GM20000 (cell line): ENCODE measurements around the gene AMBP.

Experiments
- DNase-seq: peaks from one replicate; pipeline ENCODE4 v3.0.0; 2012; ENCODE audit warnings: low spot score
- CTCF ChIP-seq: IDR thresholded peaks from 2 replicates; pipeline ENCODE4 v1.5.1; 2012; ENCODE audit warnings: mild to moderate bottlenecking, control low read depth; ENCODE audit errors: extremely low read depth, missing control alignments

AMBP gene

GRCh38 chr9:114015607-114016006, 62.5 kb downstream of the AMBP start:
- no peak for TF ChIP-seq CTCF
- DNase-seq: no peak

DNA sequence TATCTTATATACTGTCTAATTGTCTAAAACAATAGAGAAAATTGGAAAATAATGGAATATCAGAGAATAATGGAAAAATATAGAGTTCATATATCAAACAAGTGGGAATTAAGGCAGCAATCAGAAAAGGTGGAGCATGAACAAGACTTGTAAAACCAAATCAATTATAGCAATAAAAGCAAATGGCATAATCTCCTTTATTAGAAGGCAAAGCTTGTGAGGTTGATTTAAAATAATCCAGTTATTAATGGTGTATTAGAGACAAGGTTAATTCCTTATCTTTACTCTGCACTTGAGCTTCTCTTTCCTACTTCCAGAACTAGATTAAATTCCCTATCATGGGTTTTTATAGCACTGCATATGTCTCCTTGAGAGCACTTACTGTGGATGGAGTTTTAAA, 64.1 kb downstream of the AMBP start:
- no peak for TF ChIP-seq CTCF
- no peak for DNase-seq

DNA sequence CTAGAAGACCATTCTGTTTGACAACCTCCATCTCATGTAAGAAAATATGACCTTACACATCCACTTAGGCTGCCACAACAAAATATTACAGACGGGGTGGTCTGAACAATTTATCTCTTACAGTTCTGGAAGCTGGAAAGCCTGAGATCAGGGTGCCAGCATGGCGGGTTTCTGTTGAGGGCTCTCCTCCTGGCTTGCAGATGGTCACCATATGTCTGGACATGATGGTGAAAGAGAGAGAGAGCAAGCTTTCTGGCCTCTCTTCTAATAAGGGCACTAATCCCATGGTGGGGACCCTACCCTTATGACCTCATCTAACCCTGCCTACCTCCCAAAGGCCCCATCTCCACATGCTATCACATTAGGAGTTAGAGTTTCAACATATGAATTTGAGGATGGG, 66.0 kb downstream of the AMBP start:
- no peak for DNase-seq
- no peak for TF ChIP-seq CTCF

DNA sequence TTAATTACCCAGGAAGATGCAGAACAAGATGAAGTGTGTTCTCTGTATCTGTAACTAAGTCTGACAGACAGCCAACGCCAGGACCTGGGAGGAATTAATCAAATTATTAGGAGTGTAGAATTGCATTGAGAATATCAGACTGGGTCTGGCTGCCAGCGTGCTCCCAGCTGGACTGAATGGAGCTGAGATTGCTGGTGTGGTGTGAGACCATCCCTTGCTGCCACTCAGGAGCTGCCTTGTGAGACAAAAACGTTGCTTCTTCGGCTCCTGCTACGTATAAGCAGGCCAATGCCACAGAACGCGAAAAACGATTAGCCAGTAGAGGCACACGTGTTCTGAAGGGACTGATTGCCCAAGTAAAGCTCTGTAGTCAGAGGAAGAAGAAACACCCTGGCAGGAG, 66.8 kb downstream of the AMBP start:
- no peak for TF ChIP-seq CTCF
- DNase-seq: no peak
